Right lobe of liver (tissue), 4 donors: ENCODE measurements around the gene SLC10A2.

ENCODE experiments used
- CTCF ChIP-seq, 4 donors: fragments of 200-600 bp in 3 of 4; fragments of 450-650 bp in 1 of 4; IDR thresholded peaks; one replicate each; pipeline versions ENCODE4 v1.5.1 to v1.8.0; 2016 to 2022; ENCODE audit warnings: antibody characterized with exemption in 4 of 4, mild to moderate bottlenecking in 2 of 4
- POLR2A ChIP-seq: fragments of 450-650 bp; IDR thresholded peaks from one replicate; pipeline ENCODE4 v1.6.1; 2017; ENCODE audit warnings: antibody characterized with exemption, mild to moderate bottlenecking
- donor health status: DM: no; HTN: no; CAD: no.
- donor health status: DM: no; HTN: no; CAD: no.
- donor health status: DM: no; HTN: yes; CAD: no.

- TF ChIP-seq POLR2A, result no peak
- no peak for TF ChIP-seq CTCF (IDR thresholded peaks at IDR 0.05)
These were observed 36.3 kb upstream of the SLC10A2 start for GRCh38 chr13:103102482-103102881.
